AG20443 (cell line): Measurements from ENCODE around the gene ERFL.
A peak's percentile ranks its signal among the peaks of the same experiment; 100 is the strongest.

Experiments used
- DNase-seq: peaks from one replicate; pipeline ENCODE4 v3.0.0; 2012; ENCODE audit warnings: low spot score, mixed read lengths

ERFL gene

GRCh38 chr19:41928221-41928683, at the start of gene ERFL:
Gene ERFL, minus strand, starts transcription at chr19:41928449. Its CDS starts 15,530 bp downstream, at chr19:41912919.
- DNase-seq, result peak; percentile 56

GRCh38 chr19:41977916-41978315, 49.7 kb upstream of the ERFL start:
- DNase-seq, result no peak

- DNase-seq, result no peak
These were observed 46.4 kb upstream of the ERFL start for GRCh38 chr19:41974652-41975051.

GRCh38 chr19:41971363-41971762, 43.1 kb upstream of the ERFL start:
- no peak for DNase-seq

- no peak for DNase-seq
These were observed 41.7 kb upstream of the ERFL start for GRCh38 chr19:41969772-41970458.

DNA sequence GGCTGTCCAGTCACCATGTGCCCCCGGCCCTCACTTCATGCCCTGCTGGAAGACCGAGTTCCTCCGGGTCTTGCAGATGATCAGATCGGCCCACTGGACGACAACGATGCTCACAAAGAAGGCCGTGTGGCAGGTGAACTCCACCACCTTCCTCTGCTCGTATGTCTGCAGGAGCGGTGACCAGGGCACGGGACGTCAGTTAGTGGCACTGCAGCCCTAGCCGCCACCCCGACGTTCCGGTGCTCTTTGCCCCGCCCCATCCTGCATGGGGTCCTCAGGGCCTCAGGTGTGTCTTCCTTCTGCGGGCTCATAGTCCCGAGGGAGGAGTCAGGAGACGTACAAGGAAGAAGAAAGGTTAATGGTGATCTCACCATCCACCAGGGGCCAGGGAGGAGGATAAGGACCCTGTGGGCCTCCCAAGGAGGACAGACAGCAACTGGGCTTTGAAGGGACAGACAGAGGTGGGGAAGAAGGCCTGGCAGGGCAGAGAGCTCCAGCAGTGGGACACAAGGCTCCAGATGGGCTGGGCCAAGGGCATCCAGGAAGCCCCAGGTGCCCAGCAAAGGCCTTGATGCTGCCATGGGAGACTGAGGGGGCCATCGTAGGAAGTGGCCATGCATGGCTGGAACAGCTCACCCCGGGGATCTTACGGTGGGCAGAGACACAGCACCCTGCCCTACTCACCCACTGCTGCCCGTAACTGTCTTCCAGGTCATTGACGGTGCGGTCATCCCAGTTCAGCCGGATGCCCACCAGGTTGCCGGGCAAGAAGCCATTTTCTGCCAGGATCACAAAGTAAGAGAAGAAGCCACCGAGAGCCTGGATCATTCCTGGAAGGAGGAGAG, 40.7 kb upstream of the ERFL start:
- DNase-seq, result no peak

DNA sequence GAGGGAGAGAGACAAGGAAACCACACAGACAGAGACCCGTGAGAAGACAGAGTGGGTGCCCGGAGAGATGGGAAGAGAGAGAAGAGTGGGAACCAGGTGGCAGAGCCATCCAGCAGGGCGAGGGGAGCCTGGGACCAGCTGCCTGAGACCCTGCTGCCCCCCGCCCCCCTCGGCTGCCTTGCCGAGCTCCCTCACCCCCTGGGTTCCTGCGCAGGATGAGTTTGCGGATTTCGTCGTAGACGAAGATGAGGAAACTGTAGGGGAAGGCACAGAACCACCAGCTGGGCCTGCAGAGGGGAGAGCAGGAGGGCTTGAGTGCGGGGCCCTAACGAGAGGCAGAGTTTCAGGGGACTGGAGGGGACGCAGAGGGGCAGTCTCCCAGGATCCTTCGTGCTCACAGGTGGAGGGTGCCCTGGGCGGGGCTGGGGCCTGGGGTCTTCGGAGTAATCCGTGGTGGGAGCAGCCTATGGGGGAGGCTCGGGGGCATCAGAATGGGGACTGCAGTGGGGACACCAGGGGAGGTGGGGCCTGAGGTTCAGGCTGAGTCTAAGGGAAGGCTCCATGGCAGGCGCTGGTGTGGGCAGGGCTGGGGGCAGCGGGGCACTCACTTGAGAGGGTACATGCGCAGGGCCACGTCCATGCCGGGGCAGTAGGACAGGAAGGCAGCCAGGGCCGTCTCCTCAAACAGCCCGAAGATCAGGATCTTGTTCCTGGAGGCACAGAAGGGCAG, 39.0 kb upstream of the ERFL start:
- no peak for DNase-seq

- DNase-seq, result no peak
These were observed 36.9 kb upstream of the ERFL start for GRCh38 chr19:41965106-41965505.

DNA sequence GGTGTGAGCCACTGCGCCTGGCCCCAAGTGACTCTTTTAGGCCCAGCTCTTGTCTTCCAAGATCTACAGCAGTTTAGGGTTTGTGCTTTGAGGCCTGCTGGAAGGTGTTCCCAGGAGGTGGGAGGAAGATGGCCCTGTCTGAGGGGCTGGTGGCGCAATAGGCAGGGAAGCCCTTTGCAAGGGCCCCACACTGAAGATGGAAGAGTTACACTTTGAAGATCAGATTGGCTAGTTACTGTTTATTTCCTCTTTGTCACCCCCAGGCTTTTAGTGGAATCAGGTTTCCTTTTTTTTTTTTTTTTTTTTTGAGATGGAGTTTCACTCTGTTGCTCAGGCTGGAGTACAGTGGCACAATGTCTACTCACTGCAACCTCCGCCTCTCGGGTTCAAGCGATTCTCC, 32.7 kb upstream of the ERFL start:
- DNase-seq, result no peak

- DNase-seq, result peak; percentile 97
These were observed 31.1 kb upstream of the ERFL start, which contains the start of gene RABAC1 for GRCh38 chr19:41959056-41960053. Gene RABAC1, minus strand, starts transcription at chr19:41959321. Its CDS starts 29 bp downstream, at chr19:41959292.

GRCh38 chr19:41958367-41959055, 30.3 kb upstream of the ERFL start:
- DNase-seq, result peak; percentile 93

DNA sequence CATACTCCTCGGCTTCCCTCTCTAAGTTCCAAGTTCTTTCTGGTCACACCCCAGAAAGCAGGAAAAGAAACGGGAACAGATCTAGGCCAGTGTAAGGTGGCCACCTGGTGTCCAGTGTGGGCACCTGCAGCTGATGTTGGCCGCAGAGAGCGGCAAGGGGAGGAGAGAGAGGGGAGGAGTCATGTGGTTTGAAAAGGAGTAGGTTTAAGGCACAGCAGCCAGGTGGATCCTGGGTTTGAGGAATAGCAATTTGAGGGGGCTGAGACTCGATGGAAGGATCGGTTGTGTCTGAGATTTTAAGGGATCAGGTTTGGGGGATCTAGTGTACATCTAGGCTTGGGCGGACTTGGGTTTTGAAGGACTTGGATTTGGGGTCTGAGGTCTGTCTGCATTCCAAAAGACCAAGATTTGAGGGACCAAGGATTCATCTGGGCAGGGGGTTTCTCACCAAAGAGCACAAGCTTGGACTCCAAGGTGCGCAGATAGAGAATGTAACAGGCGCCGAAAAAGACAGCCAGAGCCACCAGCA, 29.7 kb upstream of the ERFL start:
- peak; percentile 87 for DNase-seq

GRCh38 chr19:41957161-41957837, 29.1 kb upstream of the ERFL start:
- DNase-seq, result no peak

DNA sequence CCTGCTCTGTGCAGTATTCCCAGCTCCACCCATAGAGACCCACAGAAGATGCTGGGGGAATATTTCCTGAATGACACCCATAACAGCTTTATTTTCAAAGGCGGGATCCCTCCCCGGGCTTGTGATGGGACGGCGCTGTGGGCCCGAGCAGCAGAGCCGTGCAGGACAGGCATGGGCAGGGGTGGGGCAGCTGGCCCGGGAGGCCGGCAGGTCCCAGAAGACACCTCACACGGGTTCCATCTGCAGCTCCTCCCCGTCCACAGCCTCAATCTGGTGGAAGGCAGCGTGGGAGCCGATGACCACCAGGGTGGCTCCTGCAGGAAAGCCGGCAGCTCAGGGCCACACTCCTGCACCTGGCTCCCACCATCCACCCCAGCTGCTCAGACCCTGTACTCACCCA, 28.4 kb upstream of the ERFL start:
- no peak for DNase-seq

DNA sequence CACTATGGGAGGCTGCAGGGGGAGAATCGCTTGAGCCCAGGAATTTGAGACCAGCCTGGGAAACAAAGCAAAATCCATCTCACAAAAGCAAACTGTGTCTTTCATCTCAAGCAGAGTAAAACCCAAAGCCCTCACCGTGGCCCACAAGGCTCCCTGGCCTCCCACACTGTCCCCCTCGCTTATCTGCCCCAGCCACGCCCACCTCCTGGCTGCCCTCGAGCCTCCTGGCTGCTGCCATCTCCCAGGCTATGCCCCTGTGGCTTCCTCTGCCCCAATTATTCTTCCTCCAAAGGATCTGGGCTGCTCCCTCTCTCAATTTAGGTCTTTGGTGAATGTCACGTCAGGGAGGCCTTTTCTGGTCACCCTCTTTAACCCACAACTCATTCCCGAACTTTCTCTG, 27.3 kb upstream of the ERFL start:
- DNase-seq, result no peak

DNA sequence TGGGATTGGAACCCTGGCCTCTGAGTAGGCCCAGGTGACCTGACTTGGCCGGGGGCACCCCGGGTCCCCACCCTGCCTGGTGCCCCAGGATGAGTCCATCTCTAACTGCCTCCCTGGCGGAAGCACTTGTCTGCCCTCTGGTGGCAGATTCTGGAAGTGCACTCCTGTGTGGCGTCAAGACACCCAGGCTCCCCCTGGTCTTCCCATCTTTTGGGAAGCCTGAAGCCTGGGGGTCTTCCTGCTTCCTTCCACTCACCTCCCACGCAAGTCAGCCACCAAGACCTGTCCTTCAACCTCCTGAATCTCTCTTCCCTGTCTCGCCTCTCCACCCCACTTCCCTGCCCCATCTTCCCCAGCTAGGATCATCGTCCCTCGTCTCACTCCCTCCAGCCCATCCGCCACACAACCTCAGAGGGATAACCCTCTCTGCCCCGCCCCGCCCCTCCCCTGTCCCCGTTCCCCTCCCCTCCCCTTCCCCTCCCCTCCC, 23.5 kb upstream of the ERFL start:
- DNase-seq, result peak; percentile 91

DNA sequence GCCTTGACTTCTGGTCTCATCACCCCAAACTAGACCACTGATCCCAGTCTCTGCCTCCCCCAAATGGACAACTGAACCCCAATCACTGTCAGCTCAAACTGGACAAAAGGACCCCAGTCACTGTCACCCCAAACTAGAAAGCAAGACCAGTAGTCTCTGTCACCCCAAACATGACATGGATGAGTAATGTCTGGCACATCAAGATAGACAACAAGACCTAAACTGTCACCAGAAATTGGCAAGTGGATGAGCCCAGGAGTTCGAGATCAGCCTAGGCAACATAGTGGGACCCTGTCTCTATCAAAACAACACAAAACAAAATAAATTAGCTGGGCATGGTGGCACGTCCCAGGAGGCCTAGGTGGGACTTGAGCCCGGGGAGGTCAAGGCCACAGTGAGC, 18.8 kb upstream of the ERFL start:
- DNase-seq, result no peak

- no peak for DNase-seq
These were observed 17.0 kb upstream of the ERFL start for GRCh38 chr19:41945135-41945766.

DNA sequence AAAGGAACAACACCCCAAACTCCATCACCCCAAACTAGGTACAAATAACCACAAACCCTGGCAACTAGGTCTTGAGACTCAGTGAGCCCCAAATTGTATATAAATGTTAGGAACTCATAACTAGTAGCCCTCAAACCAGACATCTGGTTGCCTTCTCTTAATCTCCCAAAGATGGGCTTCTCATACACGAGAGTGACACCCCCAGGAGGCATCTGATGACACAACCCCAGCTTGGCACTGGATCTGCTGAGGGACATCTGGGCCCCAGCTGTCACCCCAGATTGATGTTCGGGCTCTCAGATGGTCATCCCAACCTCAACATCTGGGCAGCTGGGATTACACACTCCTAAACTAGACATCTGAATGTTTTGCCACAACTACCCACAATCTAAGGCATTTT, 16.1 kb upstream of the ERFL start:
- DNase-seq, result peak; percentile 55
